Measurements from ENCODE around the gene KPNA4. TPM values are rescaled to one million over a fixed set of nuclear protein-coding genes. Genes with fewer than 3 reads are reported as not detected.

Gene KPNA4
- total and polyA plus RNA-seq, 2 donors (not counting 3 experiments of a cell fraction or from before 2014, with no cell fraction given), result 12.2 to 70.1 TPM

GRCh38 chr3:160490166-160490565 lies 75.2 kb downstream of the KPNA4 start:
- no TSS peak for BruUV-seq (replicated peaks)
- Histone ChIP-seq H3K9ac (replicated peaks; ENCODE audit: extremely low read depth, insufficient read depth, low read length) (no peak overlapping the region), H3K9me3 (replicated peaks; ENCODE audit: control insufficient read depth, insufficient read depth, low read length) (no peaks in the 10 kb centered on the region), H4K20me1 (replicated peaks; ENCODE audit: control insufficient read depth, extremely low read depth, insufficient read depth, low read length) (no peaks in the 10 kb centered on the region), H3K27me3 (ENCODE audit: control insufficient read depth in 2 of 2, insufficient read depth in 2 of 2, low read length in 2 of 2) (no peaks in the 10 kb centered on the region), H3K79me2 (ENCODE audit: control insufficient read depth, insufficient read depth, low read length) (no peaks in the 10 kb centered on the region), H3K4me1 (ENCODE audit: control insufficient read depth, extremely low read depth, insufficient read depth, low read length) (peaks cover 5% of the 10 kb centered on the region), H3K4me3 (replicated peaks in 1 of 3; ENCODE audit: insufficient read depth in 1 of 3, low read depth in 1 of 3, low read length in 3 of 3) (no peak overlapping the region), H3K4me2 (ENCODE audit: insufficient read depth, low read length) (no peak overlapping the region), H3K36me3 (ENCODE audit: control insufficient read depth in 2 of 2, extremely low read depth in 1 of 2, insufficient read depth in 2 of 2, low read length in 2 of 2) (no peaks in the 10 kb centered on the region), H2AFZ (ENCODE audit: low read depth, low read length) (no peak overlapping the region), H3K27ac (ENCODE audit: insufficient read depth, low read depth, low read length) (no peak overlapping the region), H3K9me1 (replicated peaks; ENCODE audit: control insufficient read depth, extremely low read depth, insufficient read depth, low read length) (no peaks in the 10 kb centered on the region)
- dilution Hi-C loops (cut with MboI; ENCODE audit: extremely low pct_ligation_motif_present, low sequenced_read_pairs), result no loop called here
- intact Hi-C loops (cut with micrococcal nuclease), result loop anchor here (10.0 kb wide), 1 partner anchor 455 kb away; no protein-coding TSS in a partner anchor
- DNase-seq (ENCODE audit: low read depth, low spot score), result no peak
- POLR2A ChIA-PET, result no interaction called here
- TF ChIP-seq CTCF (IDR thresholded peaks at IDR 0.05; ENCODE audit: extremely low read depth in 1 of 2, insufficient read depth in 1 of 2, low read depth in 1 of 2, low read length in 2 of 2), result no peak
- TF ChIP-seq POLR2AphosphoS5 (IDR thresholded peaks at IDR 0.05; ENCODE audit: insufficient read depth, low read depth, low read length), result no peak
- TF ChIP-seq POLR2A (IDR thresholded peaks at IDR 0.05; ENCODE audit: low read depth, low read length), result no peak
- TF ChIP-seq JUN (IDR thresholded peaks at IDR 0.05; ENCODE audit: borderline replicate concordance, insufficient read depth, insufficient read length, low read depth), result no peak
- no peak for TF ChIP-seq FOS (IDR thresholded peaks at IDR 0.05; ENCODE audit: borderline replicate concordance, insufficient read depth, low read length)
- no peak for TF ChIP-seq EZH2 (IDR thresholded peaks at IDR 0.05; ENCODE audit: borderline replicate concordance, low read depth, low read length, severe bottlenecking)
- TF ChIP-seq MAX (IDR thresholded peaks at IDR 0.05; ENCODE audit: insufficient read depth, insufficient read length), result no peak
- no peak for TF ChIP-seq GATA2 (IDR thresholded peaks at IDR 0.05; ENCODE audit: insufficient read depth, insufficient read length, low read depth, low read length)
- TF ChIP-seq MYC (IDR thresholded peaks at IDR 0.05; ENCODE audit: low read depth, low read length), result no peak
- CTCF ChIA-PET, result no interaction called here
- no peak for FAIRE-seq
